Left ventricle myocardium inferior (tissue), 1 donor: ENCODE results near the gene SLC10A2. TPM values are rescaled to one million over a fixed set of nuclear protein-coding genes. Genes with fewer than 3 reads are reported as not detected.

ENCODE experiments used
- DNase-seq: peaks from one replicate; pipeline ENCODE4 v3.0.0-alpha.2; 2020
- H3K27ac ChIP-seq: fragments of 200-600 bp; replicated peaks from 2 replicates; pipeline ENCODE4 v1.8.0; 2021
- H3K27me3 ChIP-seq: fragments of 200-600 bp; 2 replicates; pipeline ENCODE4 v1.8.0; 2021; ENCODE audit warnings: low read depth
- H3K36me3 ChIP-seq: fragments of 200-600 bp; 2 replicates; pipeline ENCODE4 v1.8.0; 2021
- H3K4me1 ChIP-seq: fragments of 200-600 bp; 2 replicates; pipeline ENCODE4 v1.8.0; 2021
- H3K4me3 ChIP-seq: fragments of 200-600 bp; 2 replicates; pipeline ENCODE4 v1.8.0; 2021; ENCODE audit warnings: mild to moderate bottlenecking, moderate library complexity
- H3K9me3 ChIP-seq: fragments of 200-600 bp; replicated peaks from 2 replicates; pipeline ENCODE4 v1.8.0; 2021
- intact Hi-C: fragments of 100-400 bp; cut with micrococcal nuclease; formaldehyde crosslinking; loops from one replicate; pipeline ENCODE4 v1.11.0; 2022
- total RNA-seq: library from RNA; stranded (reverse); fragmentation: NEBNext Ultra II Directional; extraction: Animal tissue kit (Norgen Biotek cat#: 25700); gene quantifications from one replicate; pipeline ENCODE4 v1.2.1, GENCODE V29; 2021
- TF ChIP-seq, protein P1 (sequence below): fragments of 200-600 bp; IDR thresholded peaks from 2 replicates; pipeline ENCODE4 v1.8.0; 2021; ENCODE audit warnings: antibody characterized with exemption, mild to moderate bottlenecking, borderline replicate concordance
- donor health status: DM: no; HTN: yes; CAD: no; lungs with severe emphysema.

SLC10A2 gene
- total RNA-seq, 1 donor from 2014 or later, result not detected

DNA sequence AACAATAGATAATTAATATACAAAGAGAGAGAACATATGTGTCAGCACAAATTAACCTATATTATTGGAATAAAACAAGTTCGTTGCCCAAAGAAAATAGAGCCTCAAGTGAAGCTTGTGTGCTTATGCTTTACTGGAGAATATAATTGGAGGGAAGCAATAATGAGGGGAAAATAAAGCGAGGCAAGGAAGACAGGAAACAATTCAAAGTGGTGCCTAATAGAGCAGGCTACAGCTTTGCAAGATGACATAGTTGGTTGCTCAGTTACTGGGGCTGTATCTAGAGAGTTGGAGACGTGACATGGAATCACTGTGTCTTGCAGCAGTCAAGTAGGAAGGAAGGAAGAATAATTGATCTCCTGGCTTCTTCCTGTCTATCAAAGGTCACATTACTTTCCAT, 21.1 kb upstream of the SLC10A2 start:
- TF ChIP-seq, protein P1, sequence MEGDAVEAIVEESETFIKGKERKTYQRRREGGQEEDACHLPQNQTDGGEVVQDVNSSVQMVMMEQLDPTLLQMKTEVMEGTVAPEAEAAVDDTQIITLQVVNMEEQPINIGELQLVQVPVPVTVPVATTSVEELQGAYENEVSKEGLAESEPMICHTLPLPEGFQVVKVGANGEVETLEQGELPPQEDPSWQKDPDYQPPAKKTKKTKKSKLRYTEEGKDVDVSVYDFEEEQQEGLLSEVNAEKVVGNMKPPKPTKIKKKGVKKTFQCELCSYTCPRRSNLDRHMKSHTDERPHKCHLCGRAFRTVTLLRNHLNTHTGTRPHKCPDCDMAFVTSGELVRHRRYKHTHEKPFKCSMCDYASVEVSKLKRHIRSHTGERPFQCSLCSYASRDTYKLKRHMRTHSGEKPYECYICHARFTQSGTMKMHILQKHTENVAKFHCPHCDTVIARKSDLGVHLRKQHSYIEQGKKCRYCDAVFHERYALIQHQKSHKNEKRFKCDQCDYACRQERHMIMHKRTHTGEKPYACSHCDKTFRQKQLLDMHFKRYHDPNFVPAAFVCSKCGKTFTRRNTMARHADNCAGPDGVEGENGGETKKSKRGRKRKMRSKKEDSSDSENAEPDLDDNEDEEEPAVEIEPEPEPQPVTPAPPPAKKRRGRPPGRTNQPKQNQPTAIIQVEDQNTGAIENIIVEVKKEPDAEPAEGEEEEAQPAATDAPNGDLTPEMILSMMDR, result no peak
- intact Hi-C loops, result no loop called here

GRCh38 chr13:103081435-103081834, 15.2 kb upstream of the SLC10A2 start:
- Histone ChIP-seq H3K27me3 (no peaks in the 10 kb centered on the region), H3K27ac (no peak overlapping the region), H3K4me1 (no peaks in the 10 kb centered on the region), H3K36me3 (no peaks in the 10 kb centered on the region), H3K4me3 (no peak overlapping the region), H3K9me3 (no peaks in the 10 kb centered on the region)
- TF ChIP-seq, protein P1, result no peak
- intact Hi-C loops, result no loop called here
- DNase-seq, result no peak

More for the DNA sequence above, 21.1 kb upstream of the SLC10A2 start:
- no peak for DNase-seq
- Histone ChIP-seq H3K4me1 (no peaks in the 10 kb centered on the region), H3K4me3 (no peak overlapping the region), H3K27ac (no peak overlapping the region), H3K27me3 (no peaks in the 10 kb centered on the region), H3K9me3 (peaks cover 8% of the 10 kb centered on the region), H3K36me3 (no peaks in the 10 kb centered on the region)

GRCh38 chr13:103078158-103078557, 11.9 kb upstream of the SLC10A2 start:
- Histone ChIP-seq H3K27ac (no peak overlapping the region), H3K36me3 (no peaks in the 10 kb centered on the region), H3K9me3 (no peaks in the 10 kb centered on the region), H3K4me1 (no peaks in the 10 kb centered on the region), H3K4me3 (no peak overlapping the region), H3K27me3 (no peaks in the 10 kb centered on the region)
- DNase-seq, result no peak
- intact Hi-C loops, result no loop called here
- TF ChIP-seq, protein P1, result no peak

- H3K36me3 ChIP-seq, result no peaks in the 10 kb centered on the region
- H3K4me3 ChIP-seq, result no peak overlapping the region
These were observed 2.6 kb upstream of the SLC10A2 start for GRCh38 chr13:103068836-103069235.

DNA sequence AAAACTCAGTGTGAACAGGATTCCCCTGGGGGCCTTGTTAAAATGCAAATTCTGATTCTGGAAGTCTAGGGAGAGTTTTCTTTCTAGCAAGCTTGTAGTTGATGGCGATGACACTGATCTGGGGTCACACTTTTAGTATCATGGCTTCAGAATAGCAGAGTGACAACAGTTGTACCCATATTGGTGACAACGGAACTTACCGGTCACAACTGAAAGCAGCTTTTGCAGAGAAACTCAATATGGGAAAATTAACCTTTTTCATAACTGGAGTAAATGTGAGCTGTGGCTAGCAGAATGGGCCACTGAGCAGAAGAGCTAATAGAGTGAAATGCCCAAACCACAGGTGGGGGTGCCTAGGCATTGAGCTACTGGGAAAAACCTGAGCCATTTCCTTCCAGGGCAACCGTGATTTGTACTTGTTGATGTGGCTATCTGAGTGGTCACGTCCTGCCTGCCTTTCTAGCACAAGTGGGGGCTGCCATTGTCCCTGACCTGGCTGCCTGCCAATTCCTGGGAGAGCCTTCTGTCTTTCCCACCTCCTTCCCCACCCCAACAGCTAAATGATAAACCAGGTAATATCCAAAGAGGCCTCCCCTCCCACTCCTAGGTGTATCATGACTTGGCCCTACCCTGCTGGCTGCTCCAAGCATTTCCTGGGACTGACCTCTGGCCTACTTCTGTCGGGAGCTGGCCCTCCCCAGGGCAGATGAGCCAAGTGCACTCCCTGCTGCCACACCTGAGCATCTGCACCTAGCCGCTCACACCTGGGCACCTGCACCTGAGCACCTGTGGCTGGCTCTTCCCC, 1.7 kb upstream of the SLC10A2 start:
- TF ChIP-seq, protein P1, result no peak
- no peak for DNase-seq
- Histone ChIP-seq H3K9me3 (no peaks in the 10 kb centered on the region), H3K27ac (no peak overlapping the region), H3K27me3 (no peaks in the 10 kb centered on the region), H3K4me3 (no peak overlapping the region), H3K36me3 (no peaks in the 10 kb centered on the region), H3K4me1 (no peaks in the 10 kb centered on the region)
- intact Hi-C loops, result no loop called here

More at GRCh38 chr13:103068836-103069235, 2.6 kb upstream of the SLC10A2 start:
- Histone ChIP-seq H3K4me1 (no peaks in the 10 kb centered on the region), H3K27me3 (no peaks in the 10 kb centered on the region), H3K9me3 (no peaks in the 10 kb centered on the region), H3K27ac (no peak overlapping the region)
- DNase-seq, result no peak
- TF ChIP-seq, protein P1, result no peak
- intact Hi-C loops, result no loop called here
